Liver (tissue), 9 donors: ENCODE data around the gene KPNA4. TPM values are rescaled to one million over a fixed set of nuclear protein-coding genes. Genes with fewer than 3 reads are reported as not detected.

Experiments used
- DNase-seq: peaks from one replicate; pipeline ENCODE4 v3.0.0-alpha.2; 2017; ENCODE audit warnings: low spot score
- H3K27ac ChIP-seq, 2 donors: one replicate each; pipeline ENCODE4 v1.7.0; 2013; ENCODE audit warnings: inconsistent platforms in 2 of 2, low read length in 2 of 2, control low read depth in 1 of 2, low read depth in 1 of 2, mild to moderate bottlenecking in 1 of 2
- H3K27me3 ChIP-seq, 4 donors: one replicate each; pipeline versions ENCODE4 v1.6.1 to v1.7.0; 2013; ENCODE audit warnings: low read length in 3 of 4, inconsistent platforms in 1 of 4, mild to moderate bottlenecking in 1 of 4, moderate library complexity in 1 of 4; ENCODE audit not compliant: control insufficient read depth in 4 of 4, insufficient read depth in 4 of 4
- H3K36me3 ChIP-seq, 4 donors: one replicate each; pipeline versions ENCODE4 v1.6.1 to v1.7.0; 2013; ENCODE audit warnings: low read length in 3 of 4, mild to moderate bottlenecking in 3 of 4, low read depth in 1 of 4, moderate library complexity in 1 of 4; ENCODE audit not compliant: control insufficient read depth in 4 of 4, insufficient read depth in 3 of 4
- H3K4me1 ChIP-seq, 4 donors: one replicate each; pipeline versions ENCODE4 v1.6.1 to v1.7.0; 2013; ENCODE audit warnings: low read length in 3 of 4, mild to moderate bottlenecking in 3 of 4, moderate library complexity in 1 of 4; ENCODE audit not compliant: control insufficient read depth in 4 of 4, insufficient read depth in 4 of 4
- H3K4me3 ChIP-seq, 3 donors: one replicate each; pipeline versions ENCODE4 v1.6.1 to v1.7.0; 2013; ENCODE audit warnings: low read length in 3 of 3, control low read depth in 1 of 3, low read depth in 1 of 3, mild to moderate bottlenecking in 1 of 3
- H3K9ac ChIP-seq, 2 donors: one replicate each; pipeline ENCODE4 v1.7.0; 2013; ENCODE audit warnings: low read length in 2 of 2, mild to moderate bottlenecking in 2 of 2, moderate library complexity in 2 of 2, control low read depth in 1 of 2, low read depth in 1 of 2
- H3K9me3 ChIP-seq, 4 donors: one replicate each; pipeline versions ENCODE4 v1.6.1 to v1.7.0; 2013; ENCODE audit warnings: low read length in 3 of 4; ENCODE audit not compliant: control insufficient read depth in 4 of 4
- ATF3 ChIP-seq: IDR thresholded peaks from 2 replicates; pipeline ENCODE4 v1.6.1; 2016; ENCODE audit warnings: antibody characterized with exemption
- FOXA1 ChIP-seq: IDR thresholded peaks from 2 replicates; pipeline ENCODE4 v1.6.1; 2016; ENCODE audit warnings: antibody characterized with exemption
- GABPA ChIP-seq, 2 donors: IDR thresholded peaks in 1 of 2; conservative IDR thresholded peaks in 1 of 2; 2 replicates each; pipeline ENCODE4 v1.6.1; 2016; ENCODE audit warnings: antibody characterized with exemption in 2 of 2, mild to moderate bottlenecking in 1 of 2, moderate library complexity in 1 of 2
- HNF4G ChIP-seq: IDR thresholded peaks from 2 replicates; pipeline ENCODE4 v1.6.1; 2016; ENCODE audit warnings: antibody characterized with exemption
- JUND ChIP-seq, 2 donors: IDR thresholded peaks; 2 replicates each; pipeline ENCODE4 v1.6.1; 2016; ENCODE audit warnings: antibody characterized with exemption in 2 of 2
- NR2F2 ChIP-seq: IDR thresholded peaks from 2 replicates; pipeline ENCODE4 v1.6.1; 2016; ENCODE audit warnings: antibody characterized with exemption
- REST ChIP-seq: IDR thresholded peaks from 2 replicates; pipeline ENCODE4 v1.6.1; 2016; ENCODE audit warnings: antibody characterized with exemption, mild to moderate bottlenecking
- SP1 ChIP-seq: IDR thresholded peaks from 2 replicates; pipeline ENCODE4 v1.6.1; 2018; ENCODE audit warnings: antibody characterized with exemption, mild to moderate bottlenecking
- TAF1 ChIP-seq: conservative IDR thresholded peaks from 2 replicates; pipeline ENCODE4 v1.6.1; 2016; ENCODE audit warnings: antibody characterized with exemption, mild to moderate bottlenecking
- YY1 ChIP-seq: IDR thresholded peaks from 2 replicates; pipeline ENCODE4 v1.6.1; 2016; ENCODE audit warnings: antibody characterized with exemption, mild to moderate bottlenecking
- WGBS: extraction: QIAGEN DNeasy Blood & Tissue Kit; methylation state at CpG from one replicate; pipeline ENCODE4 v1.1.7; 2013; 5-methylcytosine and 5-hydroxymethylcytosine counted together
- polyA plus RNA-seq, 2 donors: library from polyadenylated mRNA; stranded (reverse) in 1 of 2; unstranded in 1 of 2; fragments of 200-250 nt in 1 of 2; fragments of >200 nt in 1 of 2; fragmentation: Nextera tagmentation in 1 of 2; extraction: Ambion mirVana in 1 of 2; gene quantifications; one replicate each; pipeline versions ENCODE4 v1.2.1 to v1.2.3, GENCODE V29; 2013 to 2015
- total RNA-seq, 2 donors: library from RNA; depleted of rRNA; stranded (reverse); fragments of >200 nt; gene quantifications; one replicate each; pipeline ENCODE4 v1.2.3, GENCODE V29; 2014
- donor health status: healthy.
- donor health status: healthy.
- donor health status: healthy.
- donor health status: healthy.
- donor health status: healthy.

KPNA4 gene
- total and polyA plus RNA-seq, 4 donors = 6.1 to 14.1 (median 10.3) TPM

- no peak for DNase-seq
- Histone ChIP-seq H3K4me1 (peaks cover 2 to 35% (median 22%) of the 10 kb centered on the region in 4 donors), H3K4me3 (peak overlapping the region; percentile 70 to 99 (median 73)), H3K9me3 (no peaks in the 10 kb centered on the region), H3K27ac (peak overlapping the region in 1 of 2 donors; percentile 91), H3K9ac (peak overlapping the region; percentile 67 to 83), H3K27me3 (no peaks in the 10 kb centered on the region), H3K36me3 (no peaks in the 10 kb centered on the region)
- WGBS = 29% methylated on average over 10 of the region's 10 CpGs
- no peak for TF ChIP-seq GABPA (IDR thresholded peaks at IDR 0.05 in 1 of 2, conservative IDR thresholded peaks at IDR 0.05 in 1 of 2)
- no peak for TF ChIP-seq SP1
- TF ChIP-seq FOXA1 = no peak
- TF ChIP-seq YY1 = no peak
- TF ChIP-seq NR2F2 = no peak
Observed at GRCh38 chr3:160566499-160566898, 1.1 kb upstream of the KPNA4 start.

- H3K4me3 ChIP-seq = peak overlapping the region; percentile 55 to 99 (median 91)
- no peaks in the 10 kb centered on the region for H3K27me3 ChIP-seq
- no peaks in the 10 kb centered on the region for H3K36me3 ChIP-seq
- H3K9me3 ChIP-seq = no peaks in the 10 kb centered on the region
- peaks cover 2 to 47% (median 29%) of the 10 kb centered on the region in 4 donors for H3K4me1 ChIP-seq
- TF ChIP-seq YY1 (peak; percentile 46), TAF1 (no peak)
- H3K27ac ChIP-seq = peak overlapping the region; percentile 94 to 95
- under 1% methylated on average over 62 of the region's 62 CpGs for WGBS
- H3K9ac ChIP-seq = peak overlapping the region; percentile 46 to 86
- no peak for DNase-seq
Observed at GRCh38 chr3:160564949-160565441, 376 bp downstream of the KPNA4 start.

GRCh38 chr3:160564258-160564911 is 986 bp downstream of the KPNA4 start:
- Histone ChIP-seq H3K27ac (peak overlapping the region; percentile 74 to 94), H3K9ac (peak overlapping the region; percentile 70 to 86), H3K36me3 (no peaks in the 10 kb centered on the region), H3K4me3 (peak overlapping the region; percentile 84 to 99 (median 91)), H3K9me3 (no peaks in the 10 kb centered on the region), H3K4me1 (peaks cover 2 to 52% (median 31%) of the 10 kb centered on the region in 4 donors), H3K27me3 (no peaks in the 10 kb centered on the region)
- TF ChIP-seq HNF4G (no peak), JUND (IDR thresholded peaks at IDR 0.05) (no peak), SP1 (no peak), TAF1 (no peak), NR2F2 (no peak), ATF3 (no peak), REST (no peak)
- WGBS = 2% methylated on average over 34 of the region's 34 CpGs
- no peak for DNase-seq
